GM11168 (cell line): ENCODE data around the gene FAM24A.
"Not testable (repeated sequence)": the region's sequence is repeated elsewhere in the genome, so short reads cannot be mapped to it uniquely, and the experiment has no call there.

Source experiments
- in situ Hi-C: fragments of 300-500 bp; cut with MboI; formaldehyde crosslinking; loops from one replicate; pipeline ENCODE4 v1.12.0; 2022; ENCODE audit warnings: low sequenced_read_pairs; ENCODE audit not compliant: unreplicated experiment

Gene FAM24A

GRCh38 chr10:122910310-122910709 lies at the start of gene FAM24A:
TSS of gene FAM24A (plus strand) at chr10:122910610. CDS start at chr10:122911635, 1,025 bp downstream.
- in situ Hi-C loops, result no loop called here

DNA sequence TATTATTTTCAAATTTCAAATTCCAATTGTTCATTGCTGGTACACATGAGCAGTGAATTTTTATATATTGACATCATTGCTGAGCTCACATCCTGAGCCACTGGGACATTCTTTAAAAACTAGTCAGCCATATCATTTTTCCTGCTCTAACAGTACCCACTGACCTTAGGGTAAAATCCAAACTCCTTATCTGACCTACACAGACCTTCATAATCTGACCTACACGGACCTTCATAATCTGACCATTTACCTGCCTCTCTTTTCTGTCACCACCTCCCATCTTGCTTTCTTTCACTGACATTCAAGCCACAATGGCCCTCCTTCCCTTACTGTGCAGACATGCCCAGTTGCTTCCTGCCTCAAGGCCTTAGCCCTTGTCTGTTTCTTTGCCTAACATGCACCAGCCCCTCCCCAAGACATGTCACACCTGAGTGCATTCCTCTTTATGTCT lies 48.7 kb upstream of the FAM24A start:
- in situ Hi-C loops, result no loop called here

GRCh38 chr10:122863216-122864193 lies 46.9 kb upstream of the FAM24A start:
- in situ Hi-C loops, result no loop called here

GRCh38 chr10:122864194-122864592 lies 46.2 kb upstream of the FAM24A start:
- in situ Hi-C loops, result no loop called here

DNA sequence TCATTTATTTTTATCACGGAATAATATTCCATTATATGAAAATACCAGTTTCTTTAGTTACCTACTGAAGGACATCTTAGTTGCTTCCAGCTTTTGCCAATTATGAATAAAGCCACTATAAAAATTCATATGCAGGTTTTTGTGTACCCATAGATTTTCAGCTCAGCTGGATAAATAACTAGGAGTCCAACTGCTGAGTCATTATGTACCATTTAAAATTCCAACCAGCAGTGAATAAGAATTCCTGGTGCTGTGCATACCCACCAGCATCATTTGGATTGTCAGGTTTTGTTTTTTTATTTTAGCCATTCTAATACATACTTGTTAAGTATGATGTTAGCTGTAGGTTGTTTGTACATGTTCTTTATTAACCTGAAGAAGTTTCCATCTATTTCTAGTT lies 45.5 kb upstream of the FAM24A start:
- in situ Hi-C loops, result no loop called here

DNA sequence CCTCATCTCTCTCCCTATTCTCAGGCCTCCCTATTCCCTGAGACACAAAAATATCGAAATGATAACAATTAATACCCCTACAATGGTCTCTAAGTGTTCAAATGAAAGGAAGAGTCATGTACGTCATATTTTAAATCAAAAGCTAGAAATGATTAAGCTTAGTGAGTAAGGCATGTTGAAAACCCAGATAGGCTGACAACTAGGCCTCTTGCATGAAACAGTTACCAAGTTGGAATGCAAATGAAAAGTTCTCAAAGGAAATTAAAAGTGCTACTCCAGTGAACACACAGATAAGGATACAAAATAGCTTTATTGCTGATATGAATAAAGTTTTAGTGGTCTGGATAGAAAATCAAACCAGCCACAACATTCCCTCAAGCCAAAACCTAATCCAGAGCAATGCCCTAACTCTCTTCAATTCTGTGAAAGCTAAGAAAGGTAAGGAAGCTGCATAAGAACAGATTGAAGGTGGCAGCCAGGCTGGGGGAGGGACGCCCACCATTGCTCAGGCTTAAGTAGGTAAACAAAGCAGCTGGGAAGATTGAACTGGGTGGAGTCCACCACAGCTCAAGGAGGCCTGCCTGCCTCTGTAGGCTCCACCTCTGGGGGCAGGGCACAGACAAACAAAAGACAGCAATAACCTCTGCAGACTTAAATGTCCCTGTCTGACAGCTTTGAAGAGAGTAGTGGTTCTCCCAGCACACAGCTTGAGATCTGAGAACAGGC lies 43.5 kb upstream of the FAM24A start:
- in situ Hi-C loops, result not testable (repeated sequence)

- in situ Hi-C loops, result not testable (repeated sequence)
These were observed 41.6 kb upstream of the FAM24A start for GRCh38 chr10:122868768-122869167.

DNA sequence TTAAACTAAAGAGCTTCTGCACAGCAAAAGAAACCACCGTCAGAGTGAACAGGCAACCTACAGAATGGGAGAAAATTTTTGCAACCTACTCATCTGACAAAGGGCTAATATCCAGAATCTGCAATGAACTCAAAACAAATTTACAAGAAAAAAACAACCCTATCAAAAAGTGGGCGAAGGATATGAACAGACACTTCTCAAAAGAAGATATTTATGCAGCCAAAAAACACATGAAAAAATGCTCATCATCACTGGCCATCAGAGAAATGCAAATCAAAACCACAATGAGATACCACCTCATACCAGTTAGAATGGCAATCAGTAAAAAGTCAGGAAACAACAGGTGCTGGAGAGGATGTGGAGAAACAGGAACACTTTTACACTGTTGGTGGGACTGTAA lies 38.5 kb upstream of the FAM24A start:
- in situ Hi-C loops, result not testable (repeated sequence)

DNA sequence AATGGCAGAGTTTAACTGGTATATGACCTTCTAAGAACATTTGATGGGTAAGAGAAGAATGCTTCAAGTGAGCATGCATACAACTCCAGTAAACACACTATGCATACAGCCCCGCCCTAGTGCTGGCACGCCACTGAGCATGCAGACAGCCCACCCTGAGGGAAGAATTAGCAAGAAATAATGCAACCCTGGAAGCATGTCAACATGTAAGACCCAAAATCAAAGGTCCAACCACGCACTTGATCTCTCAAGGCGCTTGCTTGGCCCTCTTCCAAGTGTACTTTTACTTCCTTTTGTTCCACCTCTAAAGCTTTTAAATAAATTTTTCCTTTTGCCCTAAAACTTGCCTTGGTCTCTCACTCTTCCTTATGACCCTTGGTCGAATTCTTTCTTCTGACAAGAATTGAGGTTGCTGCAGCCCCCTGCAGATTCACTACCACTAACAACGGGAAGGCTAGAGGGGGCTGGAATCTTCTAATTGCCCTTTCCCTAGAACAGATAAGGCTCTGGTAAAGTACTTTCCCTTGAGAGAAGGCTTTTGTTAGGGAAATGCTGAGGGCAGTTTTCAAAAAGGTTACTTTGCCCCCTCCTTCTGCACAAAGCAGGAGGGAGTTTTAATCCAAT lies 34.5 kb upstream of the FAM24A start:
- in situ Hi-C loops, result no loop called here

DNA sequence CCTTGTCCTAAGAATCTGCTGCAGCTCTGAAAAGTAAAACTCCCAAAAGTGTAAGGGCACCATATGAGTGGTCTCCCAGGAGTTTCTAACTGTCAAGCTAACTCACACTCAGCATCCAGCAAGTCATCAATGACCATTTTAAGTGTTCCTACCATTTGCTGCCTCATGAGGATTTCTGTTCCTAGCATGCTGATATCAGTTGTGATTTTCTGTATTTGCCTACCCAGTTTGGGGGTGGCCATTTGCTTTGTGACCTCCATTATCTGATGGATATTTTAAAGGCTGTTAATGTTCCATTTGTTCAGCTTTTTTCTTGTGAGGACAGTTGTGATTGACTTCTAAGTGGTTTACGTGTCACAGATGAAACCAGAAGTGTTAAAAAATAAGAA lies 33.9 kb upstream of the FAM24A start:
- in situ Hi-C loops, result no loop called here

DNA sequence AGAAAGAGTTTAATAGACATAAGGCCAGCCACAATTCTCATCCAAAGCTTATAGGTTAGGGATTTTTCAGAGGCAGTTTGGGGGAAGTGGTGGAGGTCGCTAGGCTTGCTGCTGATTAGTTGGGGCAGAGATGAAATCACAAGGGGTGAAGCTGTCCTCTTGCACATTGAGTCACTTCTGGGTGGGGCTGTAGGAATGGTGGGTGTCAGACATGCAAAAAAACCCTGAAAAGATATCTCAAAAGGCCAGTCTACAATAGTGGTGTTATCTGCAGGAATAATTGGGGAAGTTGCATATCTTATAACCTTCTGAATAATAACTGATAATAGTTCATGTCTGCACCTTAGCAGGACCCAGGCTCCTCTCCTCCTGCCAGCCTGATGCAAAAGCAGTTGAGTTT lies 33.1 kb upstream of the FAM24A start:
- in situ Hi-C loops, result no loop called here

DNA sequence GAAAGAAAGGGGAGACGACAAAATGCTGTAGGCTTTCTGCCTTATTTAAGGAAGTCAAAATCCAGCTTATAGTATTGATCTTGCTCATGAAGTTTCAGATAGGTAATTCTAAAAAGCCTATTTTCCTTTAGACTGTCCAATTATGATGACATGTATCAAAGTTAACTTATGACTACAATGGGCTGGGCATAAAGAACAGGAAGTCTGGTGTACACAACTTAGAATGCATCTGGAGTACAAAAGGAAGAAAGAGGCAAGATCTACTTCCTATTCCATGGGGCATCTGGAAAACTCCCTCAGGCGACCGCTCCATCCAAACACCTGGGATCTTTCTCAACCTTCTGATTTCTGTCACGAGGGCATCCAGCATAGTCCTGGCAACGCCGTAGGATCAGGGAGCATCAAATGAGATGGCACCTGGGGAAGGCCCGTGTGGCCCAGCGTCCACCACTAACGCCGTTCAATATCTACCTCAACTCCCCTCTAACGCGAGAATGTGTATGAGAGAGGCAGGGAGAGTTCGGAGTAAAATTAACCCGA lies 31.5 kb upstream of the FAM24A start:
- in situ Hi-C loops, result no loop called here

- in situ Hi-C loops, result no loop called here
These were observed 30.8 kb upstream of the FAM24A start, which contains the start of gene FAM24B for GRCh38 chr10:122879339-122880273. TSS of gene FAM24B (minus strand) at chr10:122879581. CDS start at chr10:122850515, 29,066 bp downstream.

GRCh38 chr10:122882766-122883165 lies 27.6 kb upstream of the FAM24A start:
- in situ Hi-C loops, result no loop called here

- in situ Hi-C loops, result no loop called here
These were observed 26.2 kb upstream of the FAM24A start for GRCh38 chr10:122884166-122884565.

- in situ Hi-C loops, result no loop called here
These were observed 16.0 kb upstream of the FAM24A start for GRCh38 chr10:122894261-122894944.

- in situ Hi-C loops, result not testable (repeated sequence)
These were observed 6.5 kb upstream of the FAM24A start for GRCh38 chr10:122903861-122904260.

- in situ Hi-C loops, result no loop called here
These were observed 1.6 kb downstream of the FAM24A start for GRCh38 chr10:122911889-122912484.
